ENCODE results near the gene GPATCH4. TPM values are rescaled to one million over a fixed set of nuclear protein-coding genes. Genes with fewer than 3 reads are reported as not detected.

The GPATCH4 gene
- total and polyA plus RNA-seq, 2 of the 4 experiments (the other 2 are of a cell fraction) = 32.6 to 41.8 TPM

DNA sequence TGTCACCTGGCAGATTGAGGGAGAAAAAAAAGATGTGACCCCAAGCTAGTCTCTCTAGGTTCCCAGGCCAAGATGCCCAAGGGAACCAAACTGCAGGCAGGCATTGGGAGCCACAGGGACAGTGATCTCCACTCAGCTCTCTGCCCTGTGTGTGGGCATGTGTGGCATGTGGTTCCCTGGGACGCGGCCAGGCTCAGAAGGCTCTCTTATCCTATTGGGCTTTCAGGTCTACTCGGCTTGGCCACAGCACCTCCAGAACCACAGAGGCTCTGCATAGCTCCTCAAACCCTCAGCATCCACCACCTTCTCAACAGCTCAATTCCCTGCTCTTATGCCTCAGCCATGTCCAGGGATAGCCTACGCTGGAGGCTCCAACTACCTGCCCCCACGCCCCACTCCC lies 50.9 kb downstream of the GPATCH4 start:
- no peak overlapping the region for H2BK20ac ChIP-seq (ENCODE audit: low read depth, low read length)
- no peak overlapping the region for H2BK5ac ChIP-seq (ENCODE audit: low read depth, low read length, poor library complexity, severe bottlenecking)
- no peak overlapping the region for H3K56ac ChIP-seq (ENCODE audit: extremely low read depth, insufficient read depth, low read length)
- CTCF ChIA-PET = no interaction called here
- no peak overlapping the region for H3K23ac ChIP-seq (ENCODE audit: low read depth, low read length)
- peaks cover 14% of the 10 kb centered on the region for H3K36me3 ChIP-seq (ENCODE audit: control insufficient read depth, insufficient read depth, low read length)
- in situ Hi-C loops (cut with MboI; ENCODE audit: low sequenced_read_pairs) (no loop called here), dilution Hi-C loops (cut with HindIII; ENCODE audit: low sequenced_read_pairs, unreplicated experiment) (no loop called here), intact Hi-C loops (cut with micrococcal nuclease) (no loop called here)
- no peak overlapping the region for H4K91ac ChIP-seq (ENCODE audit: insufficient read depth, low read depth, low read length)
- no peak overlapping the region for H3K4me2 ChIP-seq (ENCODE audit: low read depth, low read length)
- ATAC-seq (ENCODE audit: low read depth) (no peak), DNase-seq (no peak)
- H3K14ac ChIP-seq (replicated peaks; ENCODE audit: low read depth, low read length) = no peak overlapping the region
- no peaks in the 10 kb centered on the region for H3K4me1 ChIP-seq (ENCODE audit: control insufficient read depth, insufficient read depth, low read length)
- H3K9ac ChIP-seq (ENCODE audit: low read depth, low read length) = no peak overlapping the region
- TF ChIP-seq NFE2L2 (IDR thresholded peaks at IDR 0.05; ENCODE audit: low read depth, low read length) = no peak
- no peak for TF ChIP-seq CHD1 (IDR thresholded peaks at IDR 0.05; ENCODE audit: low read depth, low read length)
- TF ChIP-seq FOS (IDR thresholded peaks at IDR 0.05; ENCODE audit: low read depth, low read length) = no peak
- no peak for TF ChIP-seq RFX5 (IDR thresholded peaks at IDR 0.05; ENCODE audit: low read depth, low read length)
- no peak for TF ChIP-seq BHLHE40 (IDR thresholded peaks at IDR 0.05; ENCODE audit: low read depth, low read length)
- no peaks in the 10 kb centered on the region for H3K9me3 ChIP-seq (ENCODE audit: control insufficient read depth, insufficient read depth, low read length)
- H3K79me1 ChIP-seq (ENCODE audit: low read depth in 1 of 2, low read length in 2 of 2) = peaks cover 0 to 22% of the 10 kb centered on the region in 2 experiments; a peak in 3 of 4 replicates
- H3K27me3 ChIP-seq (ENCODE audit: control insufficient read depth, insufficient read depth, low read length) = no peaks in the 10 kb centered on the region
- POLR2A ChIA-PET (ENCODE audit: unreplicated experiment) = no interaction called here
- no peak overlapping the region for H3K18ac ChIP-seq (ENCODE audit: low read depth, low read length)
- H3K27ac ChIP-seq (ENCODE audit: insufficient read depth, low read length) = no peak overlapping the region
- H4K20me1 ChIP-seq (ENCODE audit: insufficient read depth, low read length) = no peaks in the 10 kb centered on the region
- H2AK5ac ChIP-seq (ENCODE audit: low read depth, low read length) = no peak overlapping the region
- H3K4ac ChIP-seq (ENCODE audit: low read depth, low read length) = no peak overlapping the region
- H2BK15ac ChIP-seq (ENCODE audit: low read depth, low read length) = no peak overlapping the region
- no peak overlapping the region for H2AK9ac ChIP-seq (replicated peaks; ENCODE audit: low read depth, low read length, poor library complexity)
- peaks cover 13% of the 10 kb centered on the region for H3K9me1 ChIP-seq (ENCODE audit: insufficient read depth, low read length)
- H4K5ac ChIP-seq (ENCODE audit: low read depth, low read length) = no peak overlapping the region
- BruUV-seq (replicated peaks) = no TSS peak
- no peak overlapping the region for H2AFZ ChIP-seq (replicated peaks; ENCODE audit: low read length, poor library complexity)
- no peak overlapping the region for H4K8ac ChIP-seq (ENCODE audit: low read depth in 2 of 2, low read length in 2 of 2)
- 100% methylated on average over 1 of the region's 5 CpGs; no CpG with 5 or more reads in 1 of the 2 experiments for WGBS, 2 experiments (ENCODE audit: extremely low coverage in 2 of 2, insufficient read length in 1 of 2)
- H2BK120ac ChIP-seq (ENCODE audit: low read depth, low read length) = no peak overlapping the region
- no peak overlapping the region for H3K4me3 ChIP-seq (ENCODE audit: insufficient read depth, low read depth, low read length)

Measured in IMR-90 (cell line).